B cell (primary cell): ENCODE data around the gene TKFC.

Source experiments
- EZH2 ChIP-seq: IDR thresholded peaks from 2 replicates; pipeline ENCODE4 v1.6.1; 2012; ENCODE audit warnings: borderline replicate concordance, low read depth, mild to moderate bottlenecking, moderate library complexity, low read length; ENCODE audit not compliant: insufficient read depth, poor library complexity, severe bottlenecking
- TF ChIP-seq, protein P1 (sequence below): fragments of 200-600 bp; IDR thresholded peaks from one replicate; pipeline ENCODE4 v1.8.0; 2022; ENCODE audit warnings: antibody characterized with exemption, mild to moderate bottlenecking

DNA sequence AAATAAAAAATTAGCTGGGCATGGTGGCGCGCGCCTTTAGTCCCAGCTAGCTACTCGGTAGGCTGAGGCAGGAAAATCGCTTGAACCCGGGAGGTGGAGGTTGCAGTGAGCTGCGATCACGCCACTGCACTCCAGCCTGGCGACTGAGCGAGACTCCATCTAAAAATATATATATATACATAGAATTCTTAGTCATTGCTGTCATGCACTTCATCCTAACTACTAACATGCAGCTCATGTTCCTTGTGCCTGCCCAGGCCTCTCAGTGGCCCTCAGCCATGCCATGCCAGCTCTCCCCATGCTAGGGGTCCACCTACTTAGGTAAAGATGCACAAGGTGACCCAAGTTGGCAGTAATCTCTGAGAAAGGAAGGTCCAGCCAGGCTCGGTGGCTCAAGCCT lies 25.5 kb downstream of the TKFC start:
- TF ChIP-seq, protein P1, sequence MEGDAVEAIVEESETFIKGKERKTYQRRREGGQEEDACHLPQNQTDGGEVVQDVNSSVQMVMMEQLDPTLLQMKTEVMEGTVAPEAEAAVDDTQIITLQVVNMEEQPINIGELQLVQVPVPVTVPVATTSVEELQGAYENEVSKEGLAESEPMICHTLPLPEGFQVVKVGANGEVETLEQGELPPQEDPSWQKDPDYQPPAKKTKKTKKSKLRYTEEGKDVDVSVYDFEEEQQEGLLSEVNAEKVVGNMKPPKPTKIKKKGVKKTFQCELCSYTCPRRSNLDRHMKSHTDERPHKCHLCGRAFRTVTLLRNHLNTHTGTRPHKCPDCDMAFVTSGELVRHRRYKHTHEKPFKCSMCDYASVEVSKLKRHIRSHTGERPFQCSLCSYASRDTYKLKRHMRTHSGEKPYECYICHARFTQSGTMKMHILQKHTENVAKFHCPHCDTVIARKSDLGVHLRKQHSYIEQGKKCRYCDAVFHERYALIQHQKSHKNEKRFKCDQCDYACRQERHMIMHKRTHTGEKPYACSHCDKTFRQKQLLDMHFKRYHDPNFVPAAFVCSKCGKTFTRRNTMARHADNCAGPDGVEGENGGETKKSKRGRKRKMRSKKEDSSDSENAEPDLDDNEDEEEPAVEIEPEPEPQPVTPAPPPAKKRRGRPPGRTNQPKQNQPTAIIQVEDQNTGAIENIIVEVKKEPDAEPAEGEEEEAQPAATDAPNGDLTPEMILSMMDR = no peak
- no peak for TF ChIP-seq EZH2
